Measurements from ENCODE around the gene GCGR.

GCGR gene

DNA sequence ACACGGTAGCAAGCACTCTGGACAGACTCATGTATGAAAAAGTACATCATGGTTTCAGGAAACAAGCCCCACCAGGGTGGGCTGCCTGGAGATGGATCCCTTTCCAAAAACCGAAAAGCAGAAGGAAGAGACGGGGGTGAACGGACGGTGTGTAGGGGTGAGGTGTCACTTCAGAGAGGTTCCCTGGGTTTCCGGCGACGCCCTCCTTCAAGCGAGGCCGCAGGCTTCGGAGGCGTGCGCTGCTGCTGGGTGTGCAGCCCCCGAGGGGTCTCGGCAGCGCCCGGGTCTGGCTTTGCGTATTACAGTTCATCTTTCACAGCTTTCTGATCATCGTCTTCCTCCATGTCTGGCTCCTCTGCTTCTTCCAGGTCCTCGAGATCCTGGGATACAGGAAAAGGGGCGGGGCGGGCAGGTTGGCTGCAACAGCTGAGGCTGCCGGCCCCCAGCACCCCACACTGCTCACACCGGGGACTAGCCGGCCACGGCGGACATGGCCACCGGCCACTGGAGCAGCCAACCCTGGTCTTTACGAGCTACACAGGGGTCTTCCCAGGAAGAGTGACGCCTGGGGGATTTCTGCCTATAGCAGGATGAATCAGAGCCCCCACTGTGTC lies 39.9 kb downstream of the GCGR start:
- Histone ChIP-seq H3K9me3 (no peaks in the 10 kb centered on the region), H3K27me3 (ENCODE audit: low read depth) (no peaks in the 10 kb centered on the region), H3K4me1 (no peaks in the 10 kb centered on the region), H3K4me3 (no peak overlapping the region), H3K36me3 (replicated peaks) (peaks cover 60% of the 10 kb centered on the region)
- in situ Hi-C loops (cut with MboI; ENCODE audit: low sequenced_read_pairs): no loop called here
- no peak for DNase-seq (ENCODE audit: low spot score in 2 of 2)

DNA sequence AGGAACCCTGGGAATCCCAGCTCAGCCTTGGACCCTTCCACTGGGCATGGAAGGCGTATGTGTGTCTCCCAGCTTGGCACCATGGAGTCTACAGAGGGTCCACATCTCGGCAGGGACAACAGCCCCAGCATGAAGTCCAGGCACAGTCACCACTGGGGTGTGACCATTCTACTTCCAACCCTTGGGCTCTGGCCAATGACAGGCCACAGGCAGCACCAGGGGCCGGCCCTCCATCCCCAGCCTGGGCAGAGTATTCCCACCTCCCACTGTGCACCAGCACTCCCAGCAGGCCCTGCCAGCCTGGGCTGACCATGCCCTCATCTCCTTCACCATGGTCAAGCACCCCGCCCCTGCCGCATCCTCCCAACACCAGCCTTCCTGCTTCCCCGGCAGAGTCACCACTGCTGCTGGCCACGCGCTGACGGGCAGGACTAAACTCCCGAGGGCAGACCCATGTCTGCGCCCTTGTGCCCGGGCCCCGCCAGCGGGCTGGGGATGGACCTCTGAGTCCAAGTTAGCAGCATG lies 40.4 kb downstream of the GCGR start:
- no peak for DNase-seq (ENCODE audit: low spot score in 2 of 2)
- in situ Hi-C loops (cut with MboI; ENCODE audit: low sequenced_read_pairs): no loop called here
- no peaks in the 10 kb centered on the region for H3K4me1 ChIP-seq
- H3K9me3 ChIP-seq: no peaks in the 10 kb centered on the region
- H3K36me3 ChIP-seq (replicated peaks): peaks cover 64% of the 10 kb centered on the region
- no peak overlapping the region for H3K4me3 ChIP-seq
- H3K27me3 ChIP-seq (ENCODE audit: low read depth): no peaks in the 10 kb centered on the region

DNA sequence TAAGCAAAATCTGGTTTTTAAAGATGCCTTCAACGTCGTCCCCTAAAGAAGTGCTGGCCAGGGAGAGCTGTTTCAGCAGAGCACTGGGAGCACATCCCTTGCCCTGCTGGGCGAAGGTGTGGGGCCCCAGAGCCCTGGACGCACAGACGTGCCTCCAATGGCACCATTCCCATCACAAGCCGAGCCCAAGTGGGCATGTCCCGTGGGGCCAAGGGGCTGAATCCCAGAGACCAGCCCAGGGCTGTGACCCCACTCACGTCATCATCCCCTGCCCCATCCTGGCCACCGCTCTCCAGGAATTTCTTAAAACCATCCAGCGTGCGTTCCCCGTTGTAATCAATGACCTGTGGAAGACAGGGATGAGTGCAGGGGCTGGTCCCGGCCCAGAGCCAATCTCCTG lies 40.9 kb downstream of the GCGR start:
- H3K36me3 ChIP-seq (replicated peaks): peaks cover 68% of the 10 kb centered on the region
- no peaks in the 10 kb centered on the region for H3K9me3 ChIP-seq
- H3K27me3 ChIP-seq (ENCODE audit: low read depth): no peaks in the 10 kb centered on the region
- DNase-seq (ENCODE audit: low spot score in 2 of 2): no peak
- H3K4me1 ChIP-seq: no peaks in the 10 kb centered on the region
- in situ Hi-C loops (cut with MboI; ENCODE audit: low sequenced_read_pairs): no loop called here
- H3K4me3 ChIP-seq: no peak overlapping the region

DNA sequence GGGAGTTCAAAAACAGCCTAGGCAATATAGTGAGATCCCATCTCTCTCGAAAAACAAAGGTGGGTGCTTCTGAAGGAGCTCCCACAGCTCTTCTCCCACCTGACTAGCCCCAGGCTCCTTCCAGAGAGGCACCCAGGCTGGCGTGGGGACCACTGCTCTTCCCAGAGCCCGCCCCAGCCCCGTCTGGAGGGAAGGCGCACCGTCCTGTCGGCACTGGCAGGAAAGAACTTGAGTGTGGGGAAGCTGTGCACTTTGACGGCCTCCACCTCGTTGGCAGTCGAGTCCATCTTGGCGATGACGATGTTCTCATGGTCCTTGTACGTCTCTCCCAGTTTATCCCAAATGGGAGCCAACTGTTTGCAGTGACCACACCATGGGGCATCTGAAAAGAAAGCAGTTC lies 41.4 kb downstream of the GCGR start:
- Histone ChIP-seq H3K4me1 (no peaks in the 10 kb centered on the region), H3K4me3 (no peak overlapping the region), H3K9me3 (no peaks in the 10 kb centered on the region), H3K27me3 (ENCODE audit: low read depth) (no peaks in the 10 kb centered on the region), H3K36me3 (replicated peaks) (peaks cover 71% of the 10 kb centered on the region)
- no peak for DNase-seq (ENCODE audit: low spot score in 2 of 2)
- in situ Hi-C loops (cut with MboI; ENCODE audit: low sequenced_read_pairs): no loop called here

DNA sequence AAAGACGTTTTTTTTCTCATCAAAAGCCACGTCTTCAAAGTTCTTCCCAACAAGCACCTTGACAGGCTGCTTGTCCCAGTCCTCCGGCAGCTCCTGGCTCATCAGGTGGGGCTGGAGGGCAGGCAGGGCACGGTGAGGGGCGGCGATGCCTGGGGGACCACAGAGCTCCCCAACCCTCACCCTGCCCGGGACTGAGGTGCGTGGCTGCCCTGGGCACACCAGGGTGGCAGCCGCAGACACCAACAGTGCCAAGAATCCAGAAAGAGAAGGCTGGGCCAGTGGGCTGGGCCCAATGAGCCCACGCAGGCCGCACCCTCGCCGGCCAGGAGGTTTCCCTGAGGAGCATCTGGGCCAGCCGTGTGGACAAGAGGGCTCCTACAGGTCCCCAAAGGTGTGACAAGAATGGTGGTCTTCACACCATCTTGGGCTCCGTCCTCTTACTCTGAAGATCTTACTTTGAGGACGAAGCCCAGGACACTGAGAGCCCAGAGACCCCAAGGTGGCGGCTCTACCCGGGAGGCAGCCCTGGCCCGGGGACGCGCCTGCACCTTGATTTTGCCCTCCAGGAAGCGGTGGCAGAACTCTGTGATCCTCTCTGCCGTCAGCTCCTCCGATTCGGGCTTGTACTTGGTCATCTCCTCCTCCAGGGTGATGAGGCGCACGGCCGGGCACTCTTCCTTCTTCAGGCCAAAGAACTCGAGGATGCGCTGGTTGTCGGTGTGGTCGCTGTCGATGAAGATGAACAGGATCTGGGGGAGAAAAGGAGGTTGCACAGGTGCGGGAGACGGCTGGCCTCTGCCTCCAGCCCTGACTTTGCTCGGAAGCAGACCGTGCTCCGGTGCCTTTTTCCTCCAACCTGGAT lies 42.2 kb downstream of the GCGR start:
- H3K36me3 ChIP-seq (replicated peaks): peaks cover 71% of the 10 kb centered on the region
- no peaks in the 10 kb centered on the region for H3K27me3 ChIP-seq (ENCODE audit: low read depth)
- H3K4me1 ChIP-seq: no peaks in the 10 kb centered on the region
- in situ Hi-C loops (cut with MboI; ENCODE audit: low sequenced_read_pairs): no loop called here
- no peak overlapping the region for H3K4me3 ChIP-seq
- no peaks in the 10 kb centered on the region for H3K9me3 ChIP-seq
- DNase-seq (ENCODE audit: low spot score in 2 of 2): no peak

DNA sequence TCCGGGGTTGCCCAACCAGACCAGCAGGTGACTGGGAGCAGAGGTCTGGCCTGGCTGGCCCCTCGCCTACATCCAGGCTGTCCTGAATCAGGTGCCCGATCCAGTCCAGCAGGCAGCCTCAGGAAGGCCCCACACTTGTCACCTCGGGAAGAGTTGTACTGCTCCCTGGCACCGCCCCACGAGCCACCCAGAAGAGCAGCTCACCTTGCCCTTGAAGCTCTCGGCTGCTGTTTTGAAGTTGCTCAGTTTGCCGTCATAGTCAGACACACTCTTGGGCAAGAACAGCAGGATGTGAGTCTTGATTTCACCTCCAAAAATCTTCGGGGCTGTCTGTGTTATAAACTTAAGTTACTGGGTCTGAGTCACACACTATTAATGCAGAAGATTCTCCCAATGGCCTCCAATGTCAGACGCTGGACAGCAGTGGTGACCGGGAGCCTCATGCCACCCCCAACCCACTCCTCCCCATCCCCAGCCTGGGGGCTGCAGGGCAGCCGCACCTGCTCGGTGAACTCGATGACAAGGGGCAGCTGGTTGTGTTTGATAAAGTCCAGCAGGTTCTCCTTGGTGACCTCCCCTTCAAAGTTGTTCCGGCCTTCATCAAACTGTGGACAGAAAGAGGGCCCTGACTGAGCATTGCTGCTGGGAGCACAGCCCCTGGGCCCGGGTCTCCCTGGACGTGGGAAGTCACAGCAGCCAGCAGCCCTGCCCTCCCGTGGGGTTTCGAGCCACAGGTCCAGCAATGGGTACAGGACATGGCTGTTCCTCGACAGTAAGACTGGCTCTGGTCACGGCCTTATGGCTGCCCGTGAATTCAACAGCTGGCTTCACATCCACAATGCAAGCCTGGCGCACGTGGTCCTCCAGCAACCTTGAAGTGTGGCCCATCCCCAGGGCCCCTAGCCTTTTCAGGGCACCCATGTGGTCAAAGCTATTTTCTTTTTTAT lies 43.1 kb downstream of the GCGR start:
- H3K4me1 ChIP-seq: no peaks in the 10 kb centered on the region
- in situ Hi-C loops (cut with MboI; ENCODE audit: low sequenced_read_pairs): no loop called here
- H3K27me3 ChIP-seq (ENCODE audit: low read depth): no peaks in the 10 kb centered on the region
- peaks cover 79% of the 10 kb centered on the region for H3K36me3 ChIP-seq (replicated peaks)
- no peak overlapping the region for H3K4me3 ChIP-seq
- no peak for DNase-seq (ENCODE audit: low spot score in 2 of 2)
- H3K9me3 ChIP-seq: no peaks in the 10 kb centered on the region

DNA sequence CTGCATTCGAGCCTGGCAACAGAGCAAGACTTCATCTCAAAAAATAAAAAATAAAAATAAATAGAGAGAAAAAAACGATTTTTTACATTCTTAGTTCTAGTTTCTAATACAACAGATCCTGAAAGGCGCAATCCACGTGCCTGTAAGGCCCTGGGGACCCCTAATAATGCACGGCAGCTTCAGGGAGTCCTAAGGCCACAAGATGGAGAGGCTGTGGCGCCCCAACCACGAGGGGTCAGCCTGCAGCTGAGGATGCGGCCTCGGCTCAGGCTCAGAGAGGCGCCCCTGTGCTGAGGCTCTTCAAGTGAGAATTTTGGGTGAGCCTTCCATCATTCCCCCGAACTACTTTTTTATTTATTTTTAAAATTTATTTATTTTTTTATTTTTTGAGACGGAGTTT lies 45.5 kb downstream of the GCGR start:
- no peaks in the 10 kb centered on the region for H3K4me1 ChIP-seq
- in situ Hi-C loops (cut with MboI; ENCODE audit: low sequenced_read_pairs): no loop called here
- no peak for DNase-seq (ENCODE audit: low spot score in 2 of 2)
- no peak overlapping the region for H3K4me3 ChIP-seq
- H3K27me3 ChIP-seq (ENCODE audit: low read depth): no peaks in the 10 kb centered on the region
- no peaks in the 10 kb centered on the region for H3K9me3 ChIP-seq
- peaks cover 81% of the 10 kb centered on the region for H3K36me3 ChIP-seq (replicated peaks)

DNA sequence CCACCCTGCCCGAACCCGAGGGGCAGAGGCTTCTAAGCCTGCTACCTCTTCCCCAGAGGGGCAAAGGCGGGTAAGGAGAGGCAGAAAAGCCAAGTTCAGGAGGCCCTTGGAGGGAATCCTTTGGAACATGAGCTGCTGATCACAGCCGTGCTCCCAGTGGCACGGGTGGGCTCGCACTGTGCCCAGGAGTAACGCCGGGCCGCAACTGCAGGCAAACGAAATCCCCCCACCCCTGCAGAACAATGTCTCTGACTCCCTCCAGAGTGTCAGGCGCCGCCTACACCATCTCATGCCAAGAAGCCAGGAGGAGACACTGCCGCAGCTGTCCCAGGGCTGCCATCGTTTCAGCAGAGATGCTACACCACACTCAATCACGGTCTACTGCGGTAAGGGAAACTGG lies 47.5 kb downstream of the GCGR start:
- H3K4me3 ChIP-seq: no peak overlapping the region
- in situ Hi-C loops (cut with MboI; ENCODE audit: low sequenced_read_pairs): no loop called here
- no peaks in the 10 kb centered on the region for H3K27me3 ChIP-seq (ENCODE audit: low read depth)
- no peak for DNase-seq (ENCODE audit: low spot score in 2 of 2)
- H3K9me3 ChIP-seq: no peaks in the 10 kb centered on the region
- no peaks in the 10 kb centered on the region for H3K4me1 ChIP-seq
- H3K36me3 ChIP-seq (replicated peaks): peaks cover 72% of the 10 kb centered on the region

DNA sequence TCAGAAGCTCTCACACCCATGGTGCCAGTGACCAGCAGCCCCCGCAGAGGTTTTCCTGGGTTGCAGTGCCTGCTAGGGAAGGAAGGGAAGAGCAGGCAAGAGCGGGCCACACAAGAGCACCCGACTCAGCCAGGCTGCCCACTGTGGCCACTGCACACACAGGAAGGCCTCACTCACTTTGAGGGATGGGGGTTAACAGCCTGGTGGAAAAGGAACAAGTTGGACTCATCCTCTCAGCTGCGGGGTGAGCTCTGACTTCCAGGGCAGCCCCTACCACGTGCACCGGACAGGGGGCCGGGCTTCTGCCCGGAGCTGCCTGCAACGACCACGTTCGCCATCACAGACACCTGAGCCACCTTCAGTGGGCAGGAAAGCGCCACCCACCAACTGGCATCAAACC lies 48.3 kb downstream of the GCGR start:
- Histone ChIP-seq H3K27me3 (ENCODE audit: low read depth) (no peaks in the 10 kb centered on the region), H3K4me1 (no peaks in the 10 kb centered on the region), H3K4me3 (no peak overlapping the region), H3K36me3 (replicated peaks) (peaks cover 70% of the 10 kb centered on the region), H3K9me3 (no peaks in the 10 kb centered on the region)
- in situ Hi-C loops (cut with MboI; ENCODE audit: low sequenced_read_pairs): no loop called here
- DNase-seq (ENCODE audit: low spot score in 2 of 2): no peak

DNA sequence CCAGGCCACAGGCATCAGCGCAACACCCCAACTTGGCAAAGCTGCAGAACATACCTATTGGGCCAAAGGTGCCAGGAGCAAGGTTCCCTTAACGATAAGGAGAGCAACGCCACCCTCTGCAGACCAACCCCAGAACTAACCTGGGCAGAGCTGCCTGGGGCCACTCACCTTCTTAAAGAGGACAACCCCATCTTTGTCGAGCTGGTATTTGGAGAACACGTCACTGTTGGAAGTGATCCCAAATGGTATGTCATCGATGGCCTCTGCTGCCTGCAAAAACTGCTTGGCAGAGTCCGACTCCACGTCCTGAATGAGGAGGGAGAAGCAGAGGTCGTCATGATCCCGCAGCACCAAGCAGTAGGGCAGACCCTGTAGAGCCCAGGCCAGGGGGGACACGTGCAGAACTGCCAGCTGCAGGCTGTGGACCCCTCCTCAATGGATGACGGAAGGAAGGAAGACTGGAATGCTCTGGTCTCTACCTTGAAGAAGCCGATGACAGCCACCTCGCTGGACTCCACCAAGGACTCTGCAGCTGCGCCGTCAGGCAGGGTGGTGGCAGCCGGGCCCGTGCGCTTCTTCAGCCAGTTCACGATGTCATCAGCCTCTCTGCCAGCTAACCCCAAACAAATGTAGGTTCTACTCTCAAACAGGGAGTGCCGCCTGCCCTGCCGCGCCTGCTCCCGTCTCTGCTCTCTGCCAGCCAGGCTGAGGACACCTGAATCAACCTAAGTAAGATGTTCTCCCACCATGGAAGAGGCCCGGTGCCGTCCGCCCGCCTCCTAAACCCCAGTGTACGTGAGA lies 51.2 kb downstream of the GCGR start:
- no peaks in the 10 kb centered on the region for H3K9me3 ChIP-seq
- in situ Hi-C loops (cut with MboI; ENCODE audit: low sequenced_read_pairs): no loop called here
- peaks cover 7% of the 10 kb centered on the region for H3K4me1 ChIP-seq
- no peaks in the 10 kb centered on the region for H3K27me3 ChIP-seq (ENCODE audit: low read depth)
- H3K4me3 ChIP-seq: no peak overlapping the region
- DNase-seq (ENCODE audit: low spot score in 2 of 2): no peak
- peaks cover 72% of the 10 kb centered on the region for H3K36me3 ChIP-seq (replicated peaks)

DNA sequence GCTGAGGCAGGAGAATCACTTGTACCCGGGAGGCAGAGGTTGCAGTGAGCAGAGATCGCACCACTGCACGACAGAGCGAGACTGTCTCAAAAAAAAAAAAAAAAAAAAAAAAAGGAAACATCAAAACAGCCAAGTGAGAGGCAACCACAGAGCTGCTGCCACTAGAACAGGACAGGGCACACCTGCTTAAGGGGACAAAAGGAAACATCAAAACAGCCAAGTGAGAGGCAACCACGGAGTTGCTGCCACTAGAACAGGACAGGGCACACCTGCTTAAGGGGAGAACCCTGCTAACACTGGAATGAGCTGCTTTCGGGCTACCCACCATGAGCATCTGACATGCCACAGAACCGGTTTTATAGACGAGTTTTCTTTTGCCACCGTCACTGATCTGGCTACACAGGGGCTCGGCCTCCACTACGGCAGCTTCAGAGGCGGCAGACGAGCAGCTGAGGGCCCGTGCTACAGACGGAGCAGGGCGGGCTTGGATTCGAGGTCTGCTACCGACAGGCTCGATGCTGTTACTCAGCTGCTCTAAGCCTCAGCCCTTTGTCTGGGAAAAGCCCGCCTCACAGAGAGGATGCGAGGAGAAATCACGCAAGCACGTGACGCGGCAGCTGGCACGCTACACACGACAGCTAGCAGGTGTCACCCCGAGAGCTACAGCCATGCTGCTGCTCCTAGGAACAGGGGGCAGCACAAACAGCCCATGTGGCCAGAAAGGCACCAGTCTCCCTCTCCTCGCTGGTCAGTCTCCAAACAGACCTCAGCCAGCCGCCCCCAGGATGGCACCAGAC lies 54.4 kb downstream of the GCGR start:
- DNase-seq (ENCODE audit: low spot score in 2 of 2): no peak
- Histone ChIP-seq H3K4me1 (peaks cover 14% of the 10 kb centered on the region), H3K4me3 (no peak overlapping the region; the same call in none of the 2 replicates), H3K36me3 (replicated peaks) (peaks cover 65% of the 10 kb centered on the region), H3K9me3 (no peaks in the 10 kb centered on the region), H3K27me3 (ENCODE audit: low read depth) (no peaks in the 10 kb centered on the region)
- in situ Hi-C loops (cut with MboI; ENCODE audit: low sequenced_read_pairs): no loop called here

DNA sequence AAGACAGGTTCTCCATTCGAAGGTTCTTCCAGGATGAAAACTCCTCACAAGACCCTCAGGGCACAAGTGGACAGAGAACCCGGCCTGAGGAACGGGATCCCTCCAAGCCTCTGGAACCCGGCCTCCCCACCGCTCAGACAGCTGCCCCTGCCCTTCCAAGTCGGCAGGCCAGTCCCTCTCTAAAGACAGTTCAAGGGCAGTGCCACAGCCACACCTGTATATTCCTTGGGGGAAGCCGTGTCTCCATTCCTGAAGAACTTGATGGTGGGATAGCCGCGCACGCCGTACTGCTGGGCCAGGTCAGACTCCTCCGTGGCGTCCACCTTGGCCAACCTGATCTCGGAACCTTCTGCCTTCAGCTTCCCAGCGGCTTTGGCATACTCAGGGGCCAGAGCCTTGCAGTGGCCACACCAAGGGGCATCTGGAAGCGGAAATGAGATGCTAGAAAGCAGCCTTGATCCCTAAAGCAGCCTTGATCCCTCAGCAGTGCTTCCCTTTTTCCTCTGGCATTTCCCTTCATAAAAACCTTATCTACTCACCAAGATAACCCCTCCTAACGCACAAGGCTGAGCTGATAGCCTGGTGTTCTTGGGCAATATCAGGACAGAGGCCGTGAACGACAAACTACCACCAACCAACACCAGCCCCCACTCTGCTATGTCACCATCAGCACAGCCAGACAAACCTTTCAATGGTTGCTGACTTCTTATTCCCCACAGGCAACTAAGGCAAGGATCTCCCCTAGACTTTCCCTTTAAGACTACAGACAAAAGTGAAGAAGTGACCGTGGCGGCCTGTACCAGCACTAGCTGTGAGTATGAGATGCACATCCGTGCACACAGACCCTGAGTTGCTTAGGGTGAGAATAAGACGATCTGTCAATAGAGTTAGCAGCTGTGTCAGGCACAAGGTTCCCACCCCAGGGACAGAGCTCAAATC lies 55.3 kb downstream of the GCGR start:
- Histone ChIP-seq H3K4me1 (peaks cover 14% of the 10 kb centered on the region), H3K27me3 (ENCODE audit: low read depth) (no peaks in the 10 kb centered on the region), H3K36me3 (replicated peaks) (peaks cover 66% of the 10 kb centered on the region), H3K4me3 (peak overlapping the region; percentile 81), H3K9me3 (no peaks in the 10 kb centered on the region)
- no peak for DNase-seq (ENCODE audit: low spot score in 2 of 2)
- in situ Hi-C loops (cut with MboI; ENCODE audit: low sequenced_read_pairs): no loop called here

All from HAP-1 (cell line).